NCI-H2171 treated with DMSO at 0.1 percent for 48 hours (cell line): ENCODE measurements around the gene NKRF.
A peak's percentile ranks its signal among the peaks of the same experiment; 100 is the strongest.
"Not testable (repeated sequence)": the region's sequence is repeated elsewhere in the genome, so short reads cannot be mapped to it uniquely, and the experiment has no call there.

Experiments used
- DNase-seq: peaks from one replicate; lab custom pipeline; 2025; lab: John Stamatoyannopoulos, UW

Gene NKRF

GRCh38 chrX:119606280-119607017 lies at the start of gene NKRF:
Gene NKRF (minus strand): TSS chrX:119606424.
- DNase-seq: peak; percentile 85

DNA sequence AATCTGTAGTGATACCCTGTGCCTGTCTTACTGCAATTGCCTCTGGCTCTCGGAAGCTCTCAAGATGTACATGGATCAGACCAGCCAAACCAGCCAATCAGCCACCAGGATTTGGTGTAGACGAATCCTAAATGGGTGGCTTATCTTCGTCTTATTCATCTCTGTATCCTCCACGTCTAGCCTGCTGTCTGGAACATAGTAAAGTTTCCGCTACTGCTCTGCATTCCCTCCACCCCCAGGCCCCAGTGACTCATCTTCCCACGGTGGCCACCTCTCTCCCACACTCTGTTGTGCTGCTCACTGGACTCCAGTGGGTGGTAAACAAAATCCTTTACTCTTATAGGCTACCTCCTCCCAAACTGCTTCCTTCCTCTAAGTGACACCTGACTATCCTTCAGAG lies 48.9 kb upstream of the NKRF start:
- no peak for DNase-seq

GRCh38 chrX:119654112-119654531 lies 47.9 kb upstream of the NKRF start:
- DNase-seq: no peak

DNA sequence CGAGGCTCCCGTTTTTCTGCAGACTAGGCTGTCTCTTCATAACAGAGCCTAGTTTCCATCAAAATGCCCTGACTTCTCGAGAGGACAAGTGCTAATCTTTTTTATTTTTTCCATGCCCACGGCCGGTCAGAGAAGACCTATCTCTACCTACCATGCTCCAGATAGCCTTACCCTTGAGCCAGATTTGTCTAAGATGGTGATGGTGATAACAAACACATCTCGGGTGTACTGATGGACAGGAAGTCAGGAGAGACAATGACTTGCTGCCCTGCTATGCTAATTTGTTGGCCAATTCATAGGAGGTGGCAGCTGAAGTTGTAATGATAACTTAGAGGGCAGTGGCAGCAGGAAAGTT lies 42.2 kb upstream of the NKRF start:
- DNase-seq: no peak

DNA sequence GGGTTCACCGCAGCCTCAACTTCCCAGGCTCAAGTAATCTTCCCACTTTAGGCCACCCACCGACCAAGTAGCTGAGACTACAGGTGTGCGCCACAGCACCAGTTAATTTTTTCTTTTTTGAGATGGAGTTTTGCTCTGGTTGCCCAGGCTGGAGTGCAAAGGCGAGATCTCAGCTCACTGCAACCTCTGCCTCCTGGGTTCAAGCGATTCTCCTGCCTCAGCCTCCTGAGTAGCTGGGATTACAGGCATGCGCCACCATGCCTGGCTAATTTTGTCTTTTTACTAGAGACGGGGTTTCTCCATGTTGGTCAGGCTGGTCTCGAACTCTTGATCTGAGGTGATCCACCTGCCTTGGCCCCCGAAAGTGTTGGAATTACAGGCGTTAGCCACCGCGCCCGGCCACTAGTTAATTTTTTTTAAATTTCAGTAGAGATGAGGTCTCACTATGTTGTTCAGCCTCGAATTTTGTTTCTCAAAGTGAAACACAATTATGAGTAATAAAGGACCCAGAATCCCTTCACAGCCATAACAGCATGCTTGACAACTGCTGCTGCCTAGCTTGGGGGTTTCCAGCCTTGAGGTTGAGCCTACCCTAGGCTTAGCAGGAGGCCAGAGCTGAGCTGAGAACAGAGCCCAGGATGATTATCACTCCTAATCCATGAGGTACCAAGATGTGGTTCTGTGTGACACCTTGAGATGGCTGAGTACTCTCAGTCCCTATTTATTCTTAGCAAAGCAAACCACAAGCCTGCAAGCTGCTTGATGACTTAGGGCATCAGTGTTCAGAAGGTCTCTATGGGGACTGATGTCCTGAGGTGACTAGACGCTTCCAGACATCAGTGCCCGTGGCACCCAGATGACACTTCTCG lies 41.6 kb upstream of the NKRF start:
- no peak for DNase-seq

DNA sequence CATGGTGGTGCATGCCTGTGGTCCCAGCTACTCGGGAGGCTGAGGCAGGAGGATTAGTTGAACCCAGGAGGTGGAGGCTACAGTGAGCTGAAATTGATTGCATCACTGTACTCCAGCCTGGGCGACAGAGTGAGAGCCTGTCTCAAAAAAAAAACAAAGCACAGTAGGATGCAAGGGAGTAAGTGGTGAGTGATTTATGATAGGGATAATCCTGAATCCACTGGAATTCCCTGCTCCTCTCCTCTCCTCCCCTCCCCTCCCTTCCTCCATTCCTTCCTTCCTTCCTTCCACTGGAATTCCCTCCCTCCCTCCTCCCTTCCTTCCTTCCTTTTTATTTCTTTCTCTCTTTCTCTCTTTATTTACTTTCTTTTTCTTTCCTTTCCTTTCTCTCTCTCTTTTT lies 40.9 kb upstream of the NKRF start:
- DNase-seq: no peak

DNA sequence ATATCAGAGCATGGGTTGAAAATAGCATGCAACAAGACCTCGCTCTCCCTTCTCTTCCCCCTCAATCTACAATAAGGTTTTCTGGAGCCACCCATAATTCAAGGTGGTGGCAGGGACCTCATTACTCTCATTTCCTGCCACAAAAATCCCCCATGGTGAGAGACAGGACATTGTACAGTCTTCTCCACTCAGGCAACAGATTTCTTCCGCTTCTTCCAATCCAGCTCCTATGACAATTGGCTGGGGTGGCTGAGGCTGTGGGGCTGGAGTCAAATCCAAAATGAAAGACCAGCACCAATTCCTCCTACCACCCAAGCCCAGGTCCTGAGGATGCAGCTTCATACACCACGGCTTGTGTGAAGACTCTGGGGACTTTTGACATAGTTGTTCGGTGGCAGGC lies 40.3 kb upstream of the NKRF start:
- DNase-seq: no peak

DNA sequence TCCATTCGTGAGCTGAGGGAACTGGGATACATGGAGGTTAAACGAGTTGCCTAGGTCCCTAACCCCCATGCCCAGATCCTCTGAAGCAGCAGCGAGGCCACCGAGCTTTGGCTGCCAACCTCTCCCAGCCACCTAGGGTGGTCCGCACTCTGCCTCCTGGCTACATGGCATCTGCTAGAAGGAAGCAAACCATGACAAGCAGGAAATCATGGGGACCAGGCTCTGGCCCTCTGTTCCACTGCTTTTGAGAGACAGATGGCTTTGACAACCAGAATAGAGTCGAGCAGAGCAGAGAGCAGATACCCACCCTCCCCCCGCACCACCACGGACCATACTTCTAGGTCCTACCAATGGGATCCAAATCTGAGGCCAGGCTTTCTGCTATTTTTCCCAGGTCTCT lies 37.5 kb upstream of the NKRF start:
- DNase-seq: peak; percentile 25

DNA sequence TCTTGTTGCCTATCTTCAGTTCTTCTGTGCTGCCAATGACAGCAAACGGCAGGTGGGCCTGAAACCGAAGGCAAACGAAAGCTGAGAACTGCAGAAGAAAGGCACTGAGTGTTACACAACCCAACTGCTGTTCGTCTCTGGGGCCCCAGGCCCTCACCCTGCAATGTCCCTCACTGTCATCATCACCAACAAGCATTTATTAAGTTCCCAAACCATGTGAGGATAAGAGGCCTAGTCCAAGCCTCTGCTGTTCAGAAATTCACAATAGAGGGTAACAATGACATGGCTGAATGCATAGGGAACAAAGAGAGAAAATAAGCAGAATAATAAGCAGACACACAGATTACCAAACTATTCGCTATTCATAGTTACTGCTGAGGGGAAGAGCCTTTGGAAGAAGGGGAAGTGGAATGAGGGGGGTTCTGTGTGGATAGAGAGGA lies 34.5 kb upstream of the NKRF start:
- DNase-seq: peak; percentile 4

- no peak for DNase-seq
Measured at GRCh38 chrX:119638725-119639471, 32.7 kb upstream of the NKRF start.

DNA sequence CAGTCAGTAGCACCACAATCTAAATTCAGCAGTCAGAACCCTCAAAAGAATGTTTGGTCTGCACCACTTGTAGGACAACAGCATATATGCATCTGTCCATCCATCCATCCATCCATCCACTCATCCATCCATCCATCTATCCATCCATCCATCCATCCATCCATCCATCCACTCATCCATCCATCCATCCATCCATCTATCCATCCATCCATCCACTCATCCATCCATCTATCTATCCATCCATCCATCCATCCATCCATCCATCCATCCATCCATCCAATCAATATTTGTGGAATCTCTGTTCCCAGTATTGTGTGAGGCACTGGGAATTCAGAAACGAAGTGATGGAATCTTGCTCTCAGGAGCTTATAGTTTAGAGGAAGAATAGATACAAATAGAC lies 31.2 kb upstream of the NKRF start:
- DNase-seq: not testable (repeated sequence)

- DNase-seq: no peak
Measured at GRCh38 chrX:119636419-119636818, 30.2 kb upstream of the NKRF start.

DNA sequence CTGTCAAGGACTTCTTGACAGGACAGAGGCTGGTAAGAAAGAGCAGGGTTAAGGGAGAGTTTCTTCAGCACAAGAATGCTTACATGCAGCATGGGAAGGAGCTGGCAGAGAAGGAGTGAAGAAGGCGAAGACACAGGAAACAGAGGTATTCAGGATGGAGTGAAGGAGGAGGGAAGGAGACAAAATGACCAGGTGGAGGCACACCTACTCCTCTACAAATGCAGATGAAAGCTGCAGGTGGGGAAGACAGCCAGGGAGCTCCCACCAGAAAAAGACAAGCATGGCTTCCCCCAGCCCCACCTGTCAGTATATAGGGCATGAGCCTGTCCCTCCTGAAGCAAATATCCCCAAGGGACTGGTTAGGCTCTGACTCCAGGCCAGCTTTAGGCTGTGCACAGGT lies 29.6 kb upstream of the NKRF start:
- DNase-seq: no peak

- no peak for DNase-seq
Measured at GRCh38 chrX:119635179-119635578, 29.0 kb upstream of the NKRF start.

- no peak for DNase-seq
Measured at GRCh38 chrX:119625843-119626242, 19.6 kb upstream of the NKRF start.

DNA sequence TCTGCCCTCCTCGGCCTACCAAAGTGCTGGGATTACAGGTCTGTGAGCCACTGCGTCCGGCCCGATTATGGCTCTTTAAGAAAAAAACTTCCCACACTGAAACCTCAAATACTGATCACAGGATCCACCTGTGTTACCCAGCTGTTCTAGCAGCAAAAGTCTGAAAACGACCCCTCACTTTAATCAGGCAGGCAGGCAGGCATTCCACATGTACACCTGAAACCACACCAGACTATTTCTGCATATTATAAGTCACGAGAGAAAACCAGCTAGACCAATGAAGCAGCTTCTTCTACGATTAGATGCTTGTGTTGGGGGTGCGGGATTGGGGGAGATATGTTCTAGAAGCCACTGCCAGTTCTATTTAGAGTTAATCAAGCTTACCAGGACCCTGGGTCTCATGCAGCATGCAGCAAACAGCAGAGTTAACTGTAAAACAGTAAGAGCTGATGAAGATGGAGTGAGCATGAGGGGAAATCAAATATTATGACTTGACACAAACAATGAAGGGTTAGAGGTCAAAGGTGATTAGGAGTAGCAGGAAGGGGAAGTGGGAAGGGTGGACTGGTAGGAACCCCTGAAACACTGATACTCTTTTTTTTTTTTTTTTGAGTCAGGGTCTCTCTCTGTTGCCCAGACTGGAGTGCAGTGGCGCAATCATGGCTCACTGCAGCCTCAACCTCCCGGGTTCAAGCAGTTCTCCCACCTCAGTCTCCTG lies 18.9 kb upstream of the NKRF start:
- DNase-seq: no peak

- no peak for DNase-seq
Measured at GRCh38 chrX:119624417-119624816, 18.2 kb upstream of the NKRF start.

DNA sequence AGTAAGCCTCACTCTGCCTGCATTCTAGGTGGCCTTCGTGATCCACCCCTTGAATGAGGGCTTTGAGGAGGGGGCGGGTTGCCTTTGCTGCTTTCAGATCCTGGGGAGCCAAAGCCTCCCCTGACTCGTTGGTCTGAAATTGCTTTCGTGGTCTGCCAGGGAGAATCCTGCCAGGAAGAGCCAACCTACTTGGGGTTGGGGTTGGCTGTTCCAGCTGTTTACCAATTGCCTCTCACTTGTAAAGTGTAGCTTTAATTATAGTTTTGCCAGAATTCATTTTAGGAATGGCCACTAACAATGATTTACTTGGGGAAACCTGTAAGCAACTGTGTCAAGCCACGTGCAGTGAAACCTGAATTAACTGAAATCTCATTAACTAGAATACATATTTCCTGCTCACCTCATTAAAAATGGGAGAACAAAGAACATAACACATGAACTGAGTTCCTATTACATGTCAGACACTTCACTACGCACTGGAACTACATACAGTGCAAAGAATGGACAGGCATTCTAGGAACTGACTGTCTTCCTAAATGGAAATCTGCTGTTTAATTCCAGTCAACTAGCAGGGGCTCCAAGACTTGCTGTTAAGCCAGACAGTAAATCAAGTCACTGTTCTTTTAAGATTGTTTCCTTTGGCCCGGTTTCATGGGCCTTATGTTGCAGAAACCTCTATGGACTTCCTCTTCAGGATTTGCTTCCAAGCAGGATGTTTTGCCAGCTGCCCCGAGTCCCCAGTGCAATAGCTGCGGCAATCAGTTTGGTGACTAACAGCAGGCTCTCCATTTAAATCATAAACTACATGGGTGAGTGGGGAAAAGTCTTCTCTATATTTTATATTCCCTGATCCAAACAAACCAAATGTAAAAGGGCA lies 16.4 kb upstream of the NKRF start:
- no peak for DNase-seq

GRCh38 chrX:119618439-119618838 lies 12.2 kb upstream of the NKRF start:
- DNase-seq: no peak

DNA sequence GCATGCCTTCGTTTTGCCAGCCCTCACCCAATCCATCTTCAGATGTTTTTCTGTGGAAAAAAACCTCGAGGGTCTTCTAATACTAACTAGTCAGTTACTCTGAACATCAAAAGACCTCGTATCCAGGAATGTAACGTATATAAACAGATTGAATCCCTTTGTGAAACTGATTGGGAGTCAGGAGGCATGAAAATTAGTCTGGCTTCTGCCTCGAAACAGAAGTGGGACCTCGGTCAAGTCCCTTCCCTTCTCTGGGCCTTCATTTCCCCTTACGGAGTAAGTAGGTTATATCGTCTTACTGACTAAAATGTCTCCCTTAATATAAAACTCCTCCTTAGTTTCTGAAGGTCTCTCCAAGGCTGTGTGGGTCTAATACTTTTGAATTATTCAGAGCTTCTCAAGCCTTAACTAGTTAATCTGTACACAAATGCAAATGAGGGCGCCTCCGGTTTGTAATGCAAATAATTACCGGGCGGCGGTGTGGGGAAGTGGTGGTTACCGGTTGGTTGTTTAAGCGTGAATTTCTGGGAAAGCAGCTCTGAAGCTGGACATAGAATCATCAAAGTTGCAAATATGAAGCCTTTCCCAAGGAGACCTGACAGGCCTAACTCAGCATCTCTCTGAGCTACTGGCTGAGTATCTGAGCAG lies 11.4 kb upstream of the NKRF start:
- DNase-seq: no peak

DNA sequence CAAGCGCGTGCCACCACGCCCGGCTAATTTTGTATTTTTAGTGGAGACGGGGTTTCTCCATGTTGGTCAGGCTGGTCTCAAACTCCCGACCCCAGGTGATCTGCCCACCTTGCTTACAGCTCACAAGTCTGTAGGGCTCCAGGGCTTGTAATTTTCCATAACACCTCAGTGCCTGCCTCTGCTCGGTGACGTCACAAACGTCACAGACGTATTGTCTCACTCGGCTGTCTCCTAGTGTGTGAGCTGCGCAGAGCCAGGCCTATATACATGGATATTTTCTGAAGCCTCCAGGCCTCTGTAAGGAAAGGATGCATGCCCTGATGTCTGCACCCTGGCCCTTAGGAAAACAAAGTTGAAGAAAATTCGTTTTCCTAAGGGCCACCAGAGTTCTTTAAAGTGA lies 8.6 kb upstream of the NKRF start:
- no peak for DNase-seq
